ENCODE data around the gene OR8G1.

OR8G1 gene

GRCh38 chr11:124296016-124296415 lies 55.1 kb downstream of the OR8G1 start:
- H3K9me3 Mint-ChIP-seq: peaks cover 7% of the 10 kb centered on the region
- H3K4me3 Mint-ChIP-seq: no peak overlapping the region
- H3K4me1 Mint-ChIP-seq: no peaks in the 10 kb centered on the region
- no peaks in the 10 kb centered on the region for H3K36me3 Mint-ChIP-seq (ENCODE audit: low read depth)
- H3K27ac Mint-ChIP-seq: no peak overlapping the region
- no peak for TF ChIP-seq CTCF (IDR thresholded peaks at IDR 0.05; ENCODE audit: unreplicated experiment in 3 of 3)
- H3K27me3 Mint-ChIP-seq (ENCODE audit: low read depth): no peaks in the 10 kb centered on the region

GRCh38 chr11:124297921-124298320 lies 57.0 kb downstream of the OR8G1 start:
- Mint-ChIP-seq H3K4me3 (no peak overlapping the region), H3K9me3 (no peaks in the 10 kb centered on the region), H3K27ac (no peak overlapping the region), H3K27me3 (ENCODE audit: low read depth) (no peaks in the 10 kb centered on the region), H3K36me3 (ENCODE audit: low read depth) (no peaks in the 10 kb centered on the region), H3K4me1 (no peaks in the 10 kb centered on the region)
- TF ChIP-seq CTCF (IDR thresholded peaks at IDR 0.05; ENCODE audit: unreplicated experiment in 3 of 3): no peak

- Mint-ChIP-seq H3K36me3 (ENCODE audit: low read depth) (no peaks in the 10 kb centered on the region), H3K27me3 (ENCODE audit: low read depth) (no peaks in the 10 kb centered on the region), H3K4me3 (no peak overlapping the region), H3K4me1 (no peaks in the 10 kb centered on the region), H3K27ac (peak overlapping the region in 1 of 3 experiments; percentile 12), H3K9me3 (no peaks in the 10 kb centered on the region)
- no peak for TF ChIP-seq CTCF (IDR thresholded peaks at IDR 0.05; ENCODE audit: unreplicated experiment in 3 of 3)
These were observed 60.7 kb downstream of the OR8G1 start for GRCh38 chr11:124301548-124301947.

- Mint-ChIP-seq H3K27ac (no peak overlapping the region), H3K27me3 (ENCODE audit: low read depth) (no peaks in the 10 kb centered on the region), H3K4me3 (no peak overlapping the region), H3K36me3 (ENCODE audit: low read depth) (no peaks in the 10 kb centered on the region), H3K4me1 (no peaks in the 10 kb centered on the region), H3K9me3 (no peaks in the 10 kb centered on the region)
- no peak for TF ChIP-seq CTCF (IDR thresholded peaks at IDR 0.05; ENCODE audit: unreplicated experiment in 3 of 3)
These were observed 61.6 kb downstream of the OR8G1 start for GRCh38 chr11:124302347-124303125.
